GM19455 (cell line): ENCODE results near the gene DGKH.
"Not testable (repeated sequence)": the region's sequence is repeated elsewhere in the genome, so short reads cannot be mapped to it uniquely, and the experiment has no call there.

Experiments used
- ATAC-seq: cut with Tn5 transposase; IDR thresholded peaks from one replicate; pipeline ENCODE4 v1.9.1; 2021; ENCODE audit not compliant: unreplicated experiment

The DGKH gene

DNA sequence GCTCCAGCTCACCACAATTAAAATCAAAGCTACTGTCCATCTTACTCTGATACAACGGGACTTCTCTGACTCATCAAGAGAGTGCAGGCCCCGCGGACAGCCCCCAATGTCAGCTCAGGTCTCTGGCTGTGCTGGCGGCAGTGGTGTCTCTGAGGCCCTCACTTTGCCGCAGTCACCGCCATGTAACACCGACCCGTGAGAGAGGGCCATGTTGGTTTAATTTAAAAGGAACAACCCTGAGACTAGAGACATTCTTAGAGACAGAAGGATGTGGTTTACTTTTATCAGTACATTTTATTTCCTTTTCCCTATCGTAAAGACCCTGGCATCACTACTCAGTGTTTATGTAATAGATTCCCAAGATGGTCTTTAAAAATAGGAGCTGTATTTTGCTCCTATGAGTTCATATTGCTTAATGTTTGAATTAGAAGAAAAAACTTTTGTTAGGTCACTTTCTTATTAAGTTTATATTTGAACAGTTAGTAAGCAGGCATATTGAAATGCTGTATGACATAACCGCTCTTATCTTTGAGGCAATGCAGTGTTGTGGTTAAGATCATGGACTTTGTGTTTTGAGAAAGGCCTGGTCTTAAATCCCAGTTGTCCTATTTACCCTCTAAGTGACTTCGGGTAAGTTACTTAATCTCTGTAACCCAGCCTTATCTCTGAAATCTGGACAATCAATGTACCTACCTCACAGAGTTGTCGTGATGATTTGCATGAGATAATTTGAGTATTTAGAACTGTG, 23.4 kb downstream of the DGKH start:
- ATAC-seq = no peak

GRCh38 chr13:42073683-42074082, 25.2 kb downstream of the DGKH start:
- no peak for ATAC-seq

GRCh38 chr13:42075517-42075916, 27.1 kb downstream of the DGKH start:
- ATAC-seq = no peak

DNA sequence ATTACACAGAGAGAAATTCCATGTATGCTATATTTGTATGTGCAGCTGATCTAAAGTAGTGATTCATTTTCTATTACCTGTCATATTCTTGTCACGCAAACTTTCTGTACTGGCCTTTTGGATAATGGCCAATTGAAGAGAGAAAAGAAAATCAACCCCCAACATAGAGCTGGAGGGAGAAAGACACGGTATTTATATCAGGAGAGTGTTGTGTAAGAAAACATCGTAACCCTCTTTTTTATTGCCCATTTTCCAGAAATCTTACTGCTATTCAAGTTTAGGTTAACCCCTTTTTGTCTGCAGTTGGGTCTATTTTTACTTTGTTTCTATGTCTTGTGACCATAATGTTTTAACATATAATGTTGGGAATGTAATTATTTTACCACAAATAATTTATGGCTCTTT, 27.9 kb downstream of the DGKH start:
- ATAC-seq = no peak

GRCh38 chr13:42078128-42078808, 29.8 kb downstream of the DGKH start:
- ATAC-seq = no peak

DNA sequence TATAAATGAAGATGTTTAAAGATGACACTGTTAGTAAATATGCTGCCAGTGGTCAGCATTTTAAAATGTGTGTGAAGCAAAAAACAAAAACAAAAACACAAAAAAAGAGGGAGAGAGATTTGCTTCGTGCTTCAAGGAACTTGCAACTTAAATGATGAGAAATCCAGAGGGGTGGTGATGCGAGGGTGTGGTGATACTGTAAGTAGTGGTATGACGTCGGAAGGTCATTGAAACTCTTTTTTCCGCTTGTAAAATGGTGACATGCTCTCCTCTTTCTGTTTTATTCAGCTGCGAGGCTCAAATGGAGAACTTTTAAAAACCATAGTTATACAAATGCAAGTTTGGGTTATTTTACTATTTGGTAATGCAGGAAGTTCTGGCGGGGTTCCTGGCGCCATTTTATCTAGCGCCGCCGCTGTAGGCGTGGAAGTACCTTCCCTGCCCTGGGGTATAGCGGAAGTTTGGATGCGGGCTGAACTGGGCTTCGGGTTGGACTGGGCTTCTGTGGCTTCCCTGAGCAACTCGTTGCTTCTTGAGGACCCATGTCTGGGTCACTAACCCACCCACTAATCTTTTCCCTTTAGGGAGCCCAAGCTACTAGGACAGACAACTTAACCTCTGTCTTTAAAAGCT, 34.8 kb downstream of the DGKH start:
- ATAC-seq = no peak

DNA sequence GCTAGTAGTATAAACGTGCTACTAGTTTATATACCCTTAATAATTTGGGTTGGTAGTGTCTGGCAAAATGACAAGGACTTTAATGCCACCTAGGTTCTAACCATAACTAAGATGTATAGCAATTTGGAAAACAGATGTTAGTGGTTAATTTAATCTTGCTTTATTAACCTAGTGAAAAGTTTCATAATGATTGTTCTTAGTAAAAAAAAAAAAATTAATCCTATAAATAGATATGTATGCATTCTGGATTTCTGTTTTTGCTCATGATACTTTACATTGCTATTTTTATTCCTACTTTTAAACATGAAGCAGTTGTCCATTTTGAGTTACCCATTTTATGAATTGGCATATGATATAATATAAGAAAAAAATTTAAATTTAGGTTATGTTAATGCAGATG, 36.3 kb downstream of the DGKH start:
- no peak for ATAC-seq

- no peak for ATAC-seq
Measured at GRCh38 chr13:42086582-42086981, 38.1 kb downstream of the DGKH start.

GRCh38 chr13:42094516-42095040, 46.1 kb downstream of the DGKH start:
- no peak for ATAC-seq

GRCh38 chr13:42096222-42096621, 47.8 kb downstream of the DGKH start:
- ATAC-seq = not testable (repeated sequence)

DNA sequence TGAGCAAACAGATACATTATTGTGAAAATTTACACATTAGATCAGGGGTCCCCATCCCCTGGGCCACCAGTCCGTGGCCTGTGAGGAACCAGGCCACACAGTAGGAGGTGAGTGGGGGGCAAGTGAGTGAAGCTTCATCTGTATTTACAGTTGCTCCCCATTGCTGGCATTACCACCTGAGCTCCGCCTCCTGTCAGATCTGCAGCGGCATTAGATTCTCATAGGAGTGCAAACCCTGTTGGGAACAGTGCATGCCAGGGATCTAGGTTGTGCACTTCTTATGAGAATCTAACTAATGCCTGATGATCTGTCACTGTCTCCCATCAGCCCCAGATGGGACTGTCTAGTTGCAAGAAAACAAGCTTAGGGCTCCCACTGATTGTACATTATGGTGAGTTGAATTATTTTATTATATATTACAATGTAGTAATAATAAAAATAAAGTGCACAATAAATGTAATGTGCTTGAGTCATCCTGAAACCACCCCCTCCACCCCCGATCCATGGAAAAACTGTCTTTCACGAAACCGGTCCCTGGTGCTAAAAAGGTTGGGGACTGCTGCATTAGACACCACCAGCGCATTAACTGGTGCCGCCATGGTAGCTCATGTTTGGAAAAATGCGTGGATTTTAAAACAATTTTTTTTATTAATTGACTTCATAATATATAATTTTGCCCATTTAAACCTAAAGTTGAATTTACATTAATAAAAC, 51.7 kb downstream of the DGKH start:
- ATAC-seq = no peak

DNA sequence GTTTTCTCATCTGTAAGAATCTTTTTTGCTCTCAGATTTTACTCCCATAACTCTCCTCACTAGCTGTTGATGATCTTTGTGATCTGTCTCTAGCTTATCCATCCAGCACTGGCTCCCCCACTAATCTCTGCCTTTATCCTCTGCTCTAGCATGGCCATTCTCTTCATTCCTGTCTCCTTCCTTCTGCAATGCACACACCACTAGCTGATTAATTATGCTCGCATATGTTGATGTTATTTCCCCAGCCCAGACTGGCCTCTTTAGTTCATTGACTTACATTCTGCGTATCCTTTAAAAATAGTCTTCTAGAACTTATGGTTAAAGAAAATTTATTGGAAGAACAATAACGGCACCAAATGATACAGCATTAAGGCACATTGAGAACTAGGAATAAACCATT, 52.5 kb downstream of the DGKH start:
- no peak for ATAC-seq

DNA sequence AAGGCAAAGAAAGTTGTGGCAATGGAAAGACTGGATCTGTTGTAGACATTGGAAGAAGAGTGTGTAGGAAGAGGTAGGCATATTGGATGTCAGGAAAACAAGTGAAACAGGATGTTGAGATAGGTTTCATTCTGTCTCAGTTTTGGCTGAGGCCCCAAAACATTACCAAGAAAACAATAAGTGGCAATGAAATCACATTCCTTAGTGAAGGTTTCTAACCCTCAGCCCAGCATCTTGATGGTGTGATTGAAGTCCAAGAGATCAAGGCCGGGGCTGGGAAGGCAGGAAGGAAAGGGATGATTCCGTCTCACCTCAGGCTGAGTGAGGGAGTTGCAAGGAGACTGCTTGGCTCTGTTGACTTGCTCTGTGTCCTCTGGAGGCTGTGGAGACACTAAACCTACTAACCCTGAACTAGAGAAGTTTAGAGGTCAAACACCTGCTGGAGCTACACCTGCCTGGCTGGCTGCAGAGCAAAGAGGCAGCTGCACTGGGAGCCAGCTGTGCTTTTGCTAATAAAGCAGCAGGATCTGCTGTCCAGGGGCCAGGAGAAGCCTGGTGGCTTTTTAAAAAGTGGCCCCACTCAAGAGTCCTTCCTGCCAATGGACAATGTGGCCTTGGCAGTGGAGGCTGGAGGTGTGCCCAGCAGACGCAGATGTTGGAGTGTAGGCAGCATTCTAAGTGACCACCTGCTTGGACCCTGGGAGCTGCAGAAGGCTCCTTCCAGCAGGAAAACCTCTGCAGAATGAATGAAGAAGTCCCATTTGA, 53.6 kb downstream of the DGKH start:
- ATAC-seq = no peak

GRCh38 chr13:42102961-42103865, 54.8 kb downstream of the DGKH start:
- no peak for ATAC-seq

DNA sequence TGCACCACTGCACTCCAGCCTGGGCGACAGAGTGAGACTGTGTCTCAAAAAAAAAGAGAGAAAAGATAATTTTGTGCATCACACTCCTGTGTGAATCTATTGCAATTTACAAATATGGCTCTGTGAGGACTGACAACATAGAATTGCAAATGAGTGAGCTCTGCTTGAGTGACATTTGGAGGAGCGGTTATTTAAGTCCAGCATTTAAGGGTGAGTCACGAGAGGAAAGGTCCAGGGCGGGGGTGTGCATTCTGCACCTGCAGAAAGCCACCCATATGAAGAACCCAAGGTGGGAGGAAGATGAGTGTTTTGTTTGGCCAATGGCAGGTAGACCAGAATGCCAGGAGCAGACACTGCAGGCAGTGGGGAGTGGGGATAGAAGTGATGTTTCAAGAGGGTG, 58.5 kb downstream of the DGKH start:
- no peak for ATAC-seq

DNA sequence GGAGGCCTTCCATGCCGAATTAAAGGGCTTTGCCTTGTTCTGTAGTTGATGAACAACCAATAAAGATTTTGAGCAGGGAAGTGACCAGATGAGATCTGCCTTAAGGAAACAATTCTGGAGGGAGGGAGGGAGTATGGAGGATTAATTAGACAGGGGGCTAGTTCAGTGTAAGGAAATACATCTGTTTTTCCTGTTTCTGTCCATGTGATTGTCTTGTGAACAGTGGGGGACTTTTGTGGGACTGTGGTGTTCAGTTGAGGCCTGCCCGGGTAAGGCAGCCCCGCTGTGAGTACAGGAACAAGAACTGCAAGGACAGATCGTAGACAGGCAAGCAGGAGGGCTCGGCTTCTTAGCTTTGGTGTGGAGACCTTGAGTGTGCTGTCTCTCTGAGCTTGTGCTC, 59.0 kb downstream of the DGKH start:
- no peak for ATAC-seq

DNA sequence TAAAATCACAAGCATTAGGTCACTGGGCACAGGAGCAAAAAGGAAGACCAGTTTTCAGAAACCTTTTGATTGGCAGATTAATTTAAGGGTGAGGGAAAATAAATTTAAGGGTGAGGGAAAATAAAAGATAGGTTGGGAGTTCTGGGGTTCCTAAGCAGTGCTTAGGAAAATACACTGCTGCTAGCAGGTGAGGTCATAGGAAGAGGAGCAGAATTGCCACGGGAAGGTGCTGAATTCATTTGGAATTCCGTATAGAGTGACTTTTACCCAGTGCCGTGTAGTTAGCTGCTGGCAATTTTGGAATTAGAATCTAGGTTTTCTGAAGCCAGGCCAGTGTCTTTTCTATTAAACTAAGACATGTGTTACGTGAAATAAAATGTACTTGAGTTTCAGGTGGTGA, 59.8 kb downstream of the DGKH start:
- ATAC-seq = no peak

DNA sequence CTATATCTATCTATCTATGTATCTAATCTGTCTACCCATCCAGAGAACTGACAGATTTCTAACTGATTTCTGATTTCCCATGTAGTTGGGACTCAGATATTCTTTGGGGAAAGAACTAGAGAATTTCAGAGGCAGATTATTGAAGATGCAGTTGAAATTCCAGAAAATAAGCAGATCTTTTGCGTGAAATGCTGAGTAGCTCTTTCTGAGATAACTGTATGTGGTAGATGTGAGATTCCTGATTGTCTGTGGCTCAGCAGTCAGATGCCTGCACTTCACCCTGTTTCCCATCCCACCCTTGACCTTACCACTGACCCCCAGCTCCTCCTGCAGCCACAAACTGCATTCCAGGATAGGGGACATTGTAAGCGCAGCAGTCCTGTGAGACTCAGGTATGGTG, 61.5 kb downstream of the DGKH start:
- ATAC-seq = no peak

DNA sequence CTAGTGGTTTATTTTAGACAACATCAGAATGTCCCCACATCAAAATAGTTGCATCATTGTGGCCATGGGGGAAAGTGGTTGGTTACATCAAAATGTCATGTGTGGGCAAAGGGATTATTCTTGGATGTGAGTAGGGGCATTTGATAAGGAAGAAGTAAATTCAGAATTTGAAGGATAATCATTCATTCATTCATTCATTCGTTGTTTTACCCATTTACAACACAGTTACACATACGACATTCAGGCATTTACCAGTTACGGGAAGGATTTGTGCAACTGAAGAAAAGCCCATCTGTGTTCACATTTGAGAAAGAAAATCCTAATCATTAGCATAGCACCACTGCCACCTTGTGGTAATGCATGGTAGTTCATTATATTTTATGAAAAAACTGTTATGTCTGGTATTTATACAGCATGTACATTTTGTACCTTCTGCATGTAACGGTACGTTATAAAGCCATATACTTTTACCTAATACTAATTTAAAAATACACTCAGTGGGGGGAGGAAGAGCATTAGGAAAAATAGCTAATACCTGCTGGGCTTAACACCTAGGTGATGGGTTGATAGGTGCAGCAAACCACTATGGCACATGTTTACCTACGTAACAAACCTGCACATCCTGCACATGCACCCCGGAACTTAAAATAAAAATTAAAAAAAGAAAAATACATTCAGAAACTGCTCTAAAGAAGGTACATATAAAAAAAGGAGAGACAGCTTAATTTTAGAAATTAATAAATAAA, 62.1 kb downstream of the DGKH start:
- ATAC-seq = no peak
